NCI-H2029 treated with DMSO at 0.1 percent for 48 hours (cell line): ENCODE results near the gene MCOLN1.

Experiments
- DNase-seq: peaks from one replicate; lab custom pipeline; 2025; lab: John Stamatoyannopoulos, UW

Gene MCOLN1

GRCh38 chr19:7544626-7545025 is 22.2 kb downstream of the MCOLN1 start:
- DNase-seq: no peak

GRCh38 chr19:7545300-7545699 is 22.9 kb downstream of the MCOLN1 start:
- DNase-seq: no peak

- DNase-seq: no peak
Measured at GRCh38 chr19:7545904-7546303, 23.5 kb downstream of the MCOLN1 start.

- DNase-seq: no peak
Measured at GRCh38 chr19:7547159-7547558, 24.7 kb downstream of the MCOLN1 start.

- no peak for DNase-seq
Measured at GRCh38 chr19:7549429-7550148, 27.2 kb downstream of the MCOLN1 start.

- no peak for DNase-seq
Measured at GRCh38 chr19:7550169-7550770, 27.8 kb downstream of the MCOLN1 start.

GRCh38 chr19:7550987-7551761 is 28.8 kb downstream of the MCOLN1 start:
- DNase-seq: peak; percentile 43

- DNase-seq: no peak
Measured at GRCh38 chr19:7552781-7553180, 30.4 kb downstream of the MCOLN1 start.

- no peak for DNase-seq
Measured at GRCh38 chr19:7554565-7554964, 32.1 kb downstream of the MCOLN1 start.

- DNase-seq: no peak
Measured at GRCh38 chr19:7554990-7555864, 32.8 kb downstream of the MCOLN1 start.

- no peak for DNase-seq
Measured at GRCh38 chr19:7556696-7557315, 34.4 kb downstream of the MCOLN1 start.

- no peak for DNase-seq
Measured at GRCh38 chr19:7558667-7559066, 36.2 kb downstream of the MCOLN1 start.

- no peak for DNase-seq
Measured at GRCh38 chr19:7559102-7559501, 36.7 kb downstream of the MCOLN1 start.

GRCh38 chr19:7560255-7560654 is 37.8 kb downstream of the MCOLN1 start:
- no peak for DNase-seq

GRCh38 chr19:7561325-7561724 is 38.9 kb downstream of the MCOLN1 start:
- DNase-seq: no peak

GRCh38 chr19:7562646-7563393 is 40.4 kb downstream of the MCOLN1 start:
- DNase-seq: no peak

- DNase-seq: no peak
Measured at GRCh38 chr19:7564866-7565265, 42.4 kb downstream of the MCOLN1 start.

GRCh38 chr19:7565332-7565731 is 42.9 kb downstream of the MCOLN1 start:
- no peak for DNase-seq

- no peak for DNase-seq
Measured at GRCh38 chr19:7570761-7571160, 48.3 kb downstream of the MCOLN1 start.

- no peak for DNase-seq
Measured at GRCh38 chr19:7575434-7576040, 53.1 kb downstream of the MCOLN1 start.
